CD1c-positive myeloid dendritic cell (primary cell): ENCODE data around the gene UNC79.
"Not testable (repeated sequence)": the region's sequence is repeated elsewhere in the genome, so short reads cannot be mapped to it uniquely, and the experiment has no call there.

ENCODE experiments used
- DNase-seq: peaks from one replicate; pipeline ENCODE4 v3.0.0-alpha.2; 2016; ENCODE audit errors: extremely low spot score

Gene UNC79

DNA sequence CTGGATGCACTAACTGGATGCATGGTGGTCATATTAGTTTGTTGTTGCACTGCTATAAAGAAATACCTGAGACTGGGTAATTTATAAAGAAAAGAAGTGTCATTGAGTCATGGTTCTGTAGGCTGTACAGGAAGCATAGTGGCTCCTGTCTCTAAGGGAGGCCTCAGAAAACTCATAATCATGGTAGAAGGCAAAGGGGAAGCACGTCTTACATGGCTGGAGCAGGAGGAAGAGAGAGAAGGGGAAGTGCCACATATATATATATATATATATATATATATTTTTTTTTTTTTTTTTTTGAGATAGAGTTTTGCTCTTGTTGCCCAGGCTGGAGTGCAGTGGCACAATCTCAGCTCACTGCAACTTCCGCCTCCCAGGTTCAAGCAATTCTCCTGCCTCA is 62.9 kb downstream of the UNC79 start:
- DNase-seq: peak; percentile 51

DNA sequence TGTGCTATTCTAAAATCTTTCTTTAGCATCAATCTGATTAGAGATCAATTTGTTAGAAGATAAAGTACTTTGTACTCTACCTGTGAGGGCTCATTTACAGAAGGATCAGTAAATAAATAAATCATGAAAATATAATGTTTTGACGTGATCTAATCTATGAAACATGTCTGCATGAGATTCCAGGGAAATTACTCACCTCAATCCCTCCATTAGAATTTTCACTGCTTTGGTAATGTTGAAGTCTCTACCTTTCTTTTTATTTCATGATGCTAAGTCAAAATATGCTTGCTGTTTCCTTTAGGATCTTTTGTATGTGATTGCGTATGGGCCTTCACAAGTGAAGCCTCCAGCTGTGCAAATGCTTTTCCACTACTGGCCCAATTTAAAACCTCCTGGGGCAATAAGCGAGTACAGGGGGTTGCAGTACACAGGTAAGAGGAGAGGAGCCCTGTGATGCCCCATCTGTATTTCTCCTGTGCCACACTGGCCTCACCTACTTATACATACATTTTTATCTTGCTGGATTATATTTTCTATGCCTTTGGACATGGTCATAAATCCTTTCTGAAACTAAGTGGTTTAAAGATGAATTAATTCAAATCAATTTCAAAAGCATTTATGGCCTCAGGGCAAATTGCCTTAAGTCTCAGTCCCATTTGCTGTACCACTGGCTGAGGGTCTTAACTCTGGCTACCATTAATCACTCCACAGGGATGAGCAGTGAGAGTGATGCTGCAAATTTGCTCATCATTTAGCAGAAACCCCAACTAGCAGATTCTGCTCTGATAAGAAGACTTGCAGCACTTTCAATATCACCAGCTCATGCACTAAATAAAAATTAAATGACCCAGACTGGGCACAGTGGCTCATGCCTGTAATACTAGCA is 66.4 kb downstream of the UNC79 start:
- no peak for DNase-seq

DNA sequence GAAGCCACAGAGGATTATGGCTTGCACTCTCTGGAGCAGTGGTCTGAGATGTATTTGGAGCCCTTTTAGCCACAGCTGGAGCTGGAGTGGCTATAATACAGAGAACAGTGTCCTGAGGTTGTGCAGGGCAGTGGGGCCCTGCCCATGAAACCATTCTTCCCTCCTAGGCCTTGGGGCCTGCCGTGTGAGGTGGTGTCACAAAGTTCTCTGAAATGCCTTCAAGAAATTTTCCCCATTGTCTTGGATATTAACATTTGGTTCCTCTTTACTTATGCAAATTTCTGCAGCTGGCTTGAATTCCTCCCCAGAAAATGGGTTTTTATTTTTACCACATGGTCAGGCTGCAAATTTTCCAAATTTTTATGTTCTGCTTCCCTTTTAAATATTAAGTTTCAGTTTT is 79.3 kb downstream of the UNC79 start:
- peak; percentile 32 for DNase-seq

DNA sequence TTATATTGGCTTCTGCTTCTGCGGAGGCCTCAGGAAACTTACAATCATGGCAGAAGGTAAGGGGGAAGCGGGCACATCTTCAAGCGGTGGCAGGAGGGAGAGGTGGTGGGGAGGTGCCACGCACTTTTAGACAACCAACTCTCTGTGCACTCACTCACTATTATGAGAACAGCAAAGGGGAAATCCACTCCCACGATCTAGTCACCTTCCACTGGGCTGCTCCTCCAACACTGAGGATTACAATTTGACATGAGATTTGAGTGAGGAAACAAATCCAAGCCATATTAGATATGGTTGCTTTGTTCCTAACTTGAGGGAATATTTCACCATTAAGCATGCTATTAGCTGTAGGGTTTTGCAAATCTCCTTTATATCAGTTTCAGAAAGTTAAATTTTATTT is 80.3 kb downstream of the UNC79 start:
- peak; percentile 11 for DNase-seq

DNA sequence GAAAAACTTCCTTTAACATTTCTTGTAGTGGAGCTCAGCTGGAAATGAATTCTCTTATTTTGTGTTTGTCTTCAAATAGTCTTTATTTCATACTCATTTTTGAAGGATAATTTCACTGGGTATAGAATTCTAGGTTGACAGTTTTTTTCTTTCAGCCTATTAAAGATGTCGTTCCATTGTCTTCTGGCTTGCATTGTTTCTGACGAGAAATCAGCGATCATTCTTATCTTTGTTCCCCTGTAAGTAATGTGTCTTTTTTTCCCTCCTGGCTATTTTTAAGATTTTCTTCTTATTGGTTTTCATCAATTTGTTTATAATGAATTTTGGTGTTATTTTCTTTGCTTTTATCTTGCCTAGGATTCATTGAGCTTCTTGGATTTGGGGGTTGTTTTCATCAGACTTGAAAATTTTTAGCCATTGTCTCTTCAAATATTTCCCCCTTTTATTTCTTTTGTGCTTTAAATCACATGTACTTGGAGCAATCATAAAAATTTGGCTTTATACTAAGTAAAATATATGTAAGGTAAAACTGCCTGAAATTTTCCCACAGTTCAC is 89.4 kb downstream of the UNC79 start:
- DNase-seq: no peak

DNA sequence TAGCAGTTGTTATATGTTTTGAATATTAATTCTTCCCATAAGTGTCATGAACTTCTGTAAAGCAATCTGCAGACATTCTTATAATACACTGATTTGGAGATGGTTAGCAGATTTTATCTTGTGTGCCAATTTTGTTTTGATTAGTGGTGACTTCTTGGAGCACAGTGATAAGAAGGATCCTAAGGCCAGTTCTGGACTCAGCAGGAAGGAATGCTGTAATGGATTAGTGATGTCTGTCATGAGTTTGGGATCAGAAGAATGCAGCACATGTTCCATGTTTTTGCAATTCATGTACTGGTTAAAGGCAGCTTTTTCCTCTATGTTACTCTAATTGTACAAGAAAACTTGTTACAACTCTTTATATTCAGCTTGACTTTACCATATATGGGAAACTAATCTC is 91.5 kb downstream of the UNC79 start:
- no peak for DNase-seq

DNA sequence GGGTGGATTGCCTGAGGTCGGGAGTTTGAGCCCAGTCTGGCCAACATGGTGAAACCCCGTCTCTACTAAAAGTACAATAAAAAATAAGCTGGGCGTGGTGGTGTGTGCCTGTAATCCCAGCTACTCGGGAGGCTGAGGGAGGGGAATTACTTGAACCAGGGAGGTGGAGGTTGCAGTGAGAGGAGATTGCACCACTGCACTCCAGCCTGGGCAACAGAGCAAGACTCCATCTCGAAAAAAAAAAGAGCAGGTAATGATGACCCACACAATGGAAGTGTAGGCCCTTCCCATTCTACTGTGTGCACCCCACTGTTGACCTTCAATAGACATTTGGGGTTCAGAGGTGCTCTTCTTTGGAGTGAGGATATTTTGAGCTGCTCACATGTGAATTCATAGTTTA is 94.5 kb downstream of the UNC79 start:
- DNase-seq: not testable (repeated sequence)

DNA sequence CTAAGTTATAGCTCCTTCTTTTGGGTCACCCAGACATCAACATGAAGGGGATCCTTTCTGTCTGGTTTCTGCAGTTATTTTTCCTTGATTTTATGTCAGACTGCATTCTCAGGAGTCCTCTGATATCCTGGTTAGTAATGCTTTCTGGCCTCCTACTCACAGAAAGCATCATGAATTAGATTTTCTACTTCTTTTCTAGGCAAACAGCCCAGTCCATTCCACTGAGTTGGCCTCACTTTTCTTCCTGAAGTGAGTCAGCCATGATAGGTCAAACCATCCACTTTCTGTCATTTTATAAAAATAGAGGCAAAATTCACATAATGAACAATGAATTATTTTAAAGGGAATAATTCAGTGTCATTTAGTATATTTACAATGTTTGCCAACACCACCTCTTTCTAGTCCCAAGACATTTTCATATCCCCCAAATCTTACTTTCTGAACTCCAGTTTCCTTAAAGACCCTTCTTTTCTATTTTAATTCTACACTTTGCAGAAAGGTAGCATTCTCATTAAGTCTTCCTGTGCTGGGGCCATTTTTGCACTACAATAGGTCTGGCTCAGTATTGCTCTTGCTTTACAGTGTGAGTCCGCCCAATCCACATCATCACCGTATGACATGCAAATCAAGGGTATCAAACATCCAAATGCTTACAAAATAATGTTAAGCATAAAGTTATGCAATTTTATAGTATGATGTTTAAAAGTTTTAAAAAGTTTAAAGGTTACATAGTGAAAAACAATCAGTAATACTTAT is 95.1 kb downstream of the UNC79 start:
- no peak for DNase-seq

DNA sequence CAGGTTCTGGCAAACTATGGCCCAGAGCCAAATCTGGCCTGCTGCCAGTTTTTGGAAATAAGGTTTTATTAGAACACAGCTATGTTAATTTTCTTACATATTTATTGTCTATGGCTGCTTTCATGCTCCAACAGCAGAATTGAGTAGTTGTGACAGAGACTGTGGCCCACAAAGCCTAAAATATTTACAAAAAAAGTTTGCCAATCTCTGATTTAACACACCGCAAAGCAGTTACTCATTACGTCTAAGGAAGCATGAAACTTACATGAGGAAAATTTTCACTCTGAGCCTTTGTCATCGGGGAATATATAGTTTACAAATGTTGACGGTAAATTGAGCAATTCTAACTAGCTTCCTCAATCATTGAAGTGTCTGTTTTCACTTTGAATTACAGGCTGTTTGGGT is 96.5 kb downstream of the UNC79 start:
- DNase-seq: peak; percentile 94

DNA sequence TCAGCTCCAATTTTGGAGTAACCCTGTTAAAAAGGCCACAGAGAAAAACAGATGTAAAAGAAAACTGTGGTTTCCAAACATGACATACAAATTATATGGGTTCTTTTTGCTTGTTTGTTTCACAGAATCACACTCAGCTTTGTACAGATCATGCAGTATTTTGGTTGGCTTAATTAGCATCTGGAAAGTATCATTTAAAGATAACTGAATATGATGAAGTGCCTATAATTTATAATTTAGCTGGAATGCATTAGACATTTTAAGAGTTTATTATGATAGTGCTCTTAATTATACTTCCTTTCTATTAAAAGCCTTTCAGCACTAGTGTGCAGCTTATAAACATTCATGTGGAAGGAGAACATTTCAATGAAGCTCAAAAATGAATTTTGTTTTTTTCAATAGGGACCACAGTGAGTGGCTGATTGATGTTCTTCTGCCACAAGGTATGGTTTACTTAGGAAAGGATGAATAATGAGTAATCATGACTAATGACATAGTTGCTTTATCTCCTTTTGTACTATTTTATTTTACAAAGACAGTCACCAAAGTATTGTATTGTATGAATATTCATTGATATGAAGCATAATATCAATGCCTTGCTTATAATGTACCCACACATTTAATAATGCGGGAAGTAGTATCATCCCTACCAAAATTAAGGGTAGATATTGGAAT is 98.3 kb downstream of the UNC79 start:
- DNase-seq: no peak

DNA sequence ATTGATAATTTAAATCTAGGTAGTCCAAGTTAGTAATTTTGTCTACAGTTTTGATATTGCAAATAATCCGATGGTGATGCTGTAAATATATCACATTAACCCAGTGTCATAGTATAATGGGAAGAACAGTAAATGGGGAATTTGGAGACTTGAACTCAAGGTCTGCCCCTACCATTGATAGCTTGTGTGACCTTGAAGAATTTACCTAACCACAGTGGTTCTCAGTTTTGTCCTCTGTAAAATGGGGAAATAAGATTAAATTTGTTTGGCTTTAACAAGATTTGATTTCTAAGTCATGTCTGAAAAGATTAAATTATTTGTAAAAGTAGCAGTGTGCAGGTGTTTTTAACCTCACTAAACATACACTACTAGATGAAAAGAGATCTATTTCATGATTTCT is 100.9 kb downstream of the UNC79 start:
- DNase-seq: no peak

DNA sequence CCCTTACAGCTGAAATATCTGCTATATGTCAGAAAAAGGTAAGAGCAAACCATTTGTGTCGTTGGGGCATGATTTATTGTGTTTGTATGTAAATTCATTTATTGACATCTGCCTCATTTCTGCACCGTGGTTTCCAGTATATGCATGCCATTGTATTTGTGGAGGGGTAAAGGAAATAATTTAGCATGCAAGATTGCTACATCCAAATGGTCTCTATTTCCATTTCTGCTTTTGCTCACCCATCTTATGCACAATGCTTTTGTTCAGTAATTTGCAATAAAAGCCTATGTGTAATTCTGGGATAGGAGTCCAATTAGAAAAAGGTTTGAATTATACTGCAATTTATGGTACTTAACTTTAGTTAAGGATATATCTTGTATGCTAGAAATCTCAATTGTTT is 101.8 kb downstream of the UNC79 start:
- DNase-seq: peak; percentile 51

DNA sequence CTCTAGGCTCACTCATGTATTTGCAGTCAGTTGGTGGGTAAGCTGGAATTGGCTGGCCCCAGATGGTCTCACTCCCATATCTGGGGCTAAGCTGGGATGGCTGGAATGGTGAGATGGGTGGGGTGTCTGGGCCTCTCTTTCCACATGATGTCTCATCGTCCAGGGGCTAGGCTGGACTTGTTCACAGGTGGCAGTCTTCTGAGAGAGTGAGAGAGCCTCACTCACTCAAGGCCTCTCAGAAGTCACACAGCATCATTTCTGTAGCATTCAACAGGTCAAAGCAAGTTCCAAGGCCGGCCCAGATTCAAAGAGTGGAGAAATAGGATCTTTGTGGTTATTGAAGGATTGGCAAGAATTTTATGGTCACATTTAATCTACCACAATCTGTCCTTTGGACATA is 102.7 kb downstream of the UNC79 start:
- DNase-seq: no peak

DNA sequence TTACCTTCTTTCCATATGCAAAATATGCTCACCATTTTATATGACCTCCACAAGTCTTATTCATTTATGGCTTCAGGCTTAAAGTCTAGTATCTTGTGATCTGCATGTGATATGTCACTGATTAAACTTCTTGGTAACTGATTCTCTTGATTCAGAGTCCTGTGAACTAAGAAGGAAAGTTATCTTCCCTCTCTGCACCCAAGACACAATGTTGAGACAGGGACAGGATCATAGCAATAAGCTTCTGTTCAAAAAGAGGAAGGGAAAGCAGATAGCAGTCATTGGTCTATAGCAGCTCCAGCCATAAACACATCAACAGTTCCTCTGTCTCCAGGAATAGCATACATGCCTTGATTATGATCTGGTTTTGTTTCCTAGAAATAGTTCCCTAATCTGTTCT is 103.1 kb downstream of the UNC79 start:
- peak; percentile 85 for DNase-seq

DNA sequence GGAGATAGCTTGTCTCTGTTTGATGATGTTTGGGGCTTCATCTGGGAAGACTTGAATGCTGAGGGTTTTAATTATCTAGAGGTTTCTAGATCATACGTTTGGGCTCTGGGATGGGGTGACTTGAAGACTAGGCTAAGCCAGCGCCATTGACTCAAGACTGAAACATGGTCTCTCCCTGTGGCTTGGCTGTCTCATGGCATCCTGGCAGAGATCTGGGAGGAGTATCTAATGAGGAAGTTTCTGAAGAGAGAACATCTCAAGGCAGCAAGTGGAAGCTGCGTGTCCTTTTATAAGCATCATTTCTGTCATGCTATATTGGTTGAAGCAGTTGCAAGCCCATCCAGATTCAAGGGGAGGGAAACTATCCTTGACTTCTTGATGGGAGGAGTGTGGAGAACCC is 104.8 kb downstream of the UNC79 start:
- peak; percentile 38 for DNase-seq

DNA sequence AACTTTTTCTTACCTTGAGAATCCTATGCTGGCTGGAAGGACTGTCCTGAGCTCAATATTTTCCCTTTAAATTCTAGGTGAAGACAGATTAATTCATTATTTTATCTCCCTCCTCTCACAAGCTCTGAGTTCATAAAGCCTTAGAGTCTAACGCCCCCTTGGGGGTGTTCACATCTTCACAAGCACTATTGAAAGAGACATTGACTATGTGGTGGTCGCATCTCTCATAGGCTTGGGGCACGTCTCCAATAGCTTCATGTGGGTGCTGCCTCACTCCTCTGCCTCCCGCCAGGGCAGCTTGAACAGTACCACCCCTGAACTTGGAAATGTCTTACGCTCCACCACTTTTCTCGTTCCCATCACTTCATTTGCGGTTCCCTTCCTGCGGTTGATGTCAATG is 106.2 kb downstream of the UNC79 start:
- peak; percentile 19 for DNase-seq

DNA sequence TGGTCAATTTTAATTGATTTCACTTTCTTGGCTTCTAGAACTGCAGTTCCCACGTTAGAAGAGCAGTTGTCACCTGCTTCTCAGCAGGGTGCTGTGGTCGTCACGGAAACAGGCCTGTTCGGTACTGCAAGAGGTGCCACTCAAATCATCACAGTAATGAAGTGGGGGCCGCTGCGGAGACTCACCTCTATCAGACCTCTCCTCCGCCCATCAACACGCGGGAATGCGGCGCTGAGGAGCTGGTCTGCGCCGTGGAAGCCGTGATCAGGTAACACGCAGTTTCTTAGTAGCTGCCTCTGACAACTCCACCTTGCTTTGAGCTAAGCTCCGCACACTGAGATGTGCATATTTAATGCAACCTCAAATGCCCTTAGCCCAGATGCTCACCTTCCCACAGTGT is 107.2 kb downstream of the UNC79 start:
- no peak for DNase-seq

DNA sequence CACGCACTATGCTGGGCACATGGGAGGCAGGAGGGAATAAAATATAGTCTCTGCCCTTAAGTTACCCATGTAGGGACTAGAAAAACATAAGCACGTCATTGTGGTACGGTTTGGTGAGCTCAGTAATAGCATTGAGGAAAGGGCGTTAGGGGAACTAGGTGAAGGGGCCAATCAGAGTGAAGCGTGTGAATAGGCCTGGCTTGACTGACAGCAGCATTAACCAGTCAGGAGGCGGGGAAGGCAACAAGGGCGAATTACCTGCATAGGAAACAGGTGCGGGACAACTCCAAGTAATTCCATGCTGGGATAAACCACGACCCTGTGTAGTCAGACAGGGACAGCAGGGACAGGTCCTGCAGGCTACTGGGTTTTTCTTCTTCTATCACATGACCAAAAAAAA is 107.7 kb downstream of the UNC79 start:
- DNase-seq: no peak

DNA sequence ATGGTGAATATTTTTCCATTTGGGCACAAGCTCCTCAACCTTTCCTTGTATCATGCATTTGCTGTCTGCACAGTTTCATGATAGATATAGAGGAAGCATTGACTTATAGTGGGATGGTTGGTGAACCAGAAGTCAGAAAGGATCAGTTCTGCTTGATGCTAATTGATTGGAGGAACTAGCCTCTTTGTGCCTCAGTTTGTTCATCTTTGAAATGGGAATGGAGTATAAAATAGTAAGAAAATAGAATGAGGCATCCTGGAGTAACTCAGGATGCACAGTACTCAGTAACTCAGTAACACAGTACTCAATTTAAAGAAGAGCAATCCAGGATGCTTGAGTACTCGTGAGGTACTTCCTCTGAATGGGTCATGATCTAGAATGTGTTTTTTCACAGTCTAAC is 109.5 kb downstream of the UNC79 start:
- no peak for DNase-seq

DNA sequence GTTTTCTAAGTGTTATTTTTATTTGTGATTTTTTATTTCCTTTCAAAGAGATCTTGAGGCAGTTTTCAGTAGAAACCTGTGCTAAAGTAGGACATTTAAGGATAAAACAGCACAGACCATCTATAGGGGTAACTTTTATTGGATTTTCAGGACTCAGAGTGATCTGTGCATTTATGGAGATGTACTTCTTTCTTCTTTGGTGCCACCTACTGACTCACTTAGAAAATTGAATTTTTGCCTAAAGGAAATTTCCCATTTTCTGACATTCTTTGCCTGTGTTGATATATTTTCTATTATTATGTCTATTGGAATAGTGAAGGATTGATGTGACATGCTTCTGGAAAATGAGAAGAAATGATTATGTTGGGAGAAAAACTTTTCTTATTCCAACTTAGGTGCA is 113.0 kb downstream of the UNC79 start:
- peak; percentile 26 for DNase-seq

DNA sequence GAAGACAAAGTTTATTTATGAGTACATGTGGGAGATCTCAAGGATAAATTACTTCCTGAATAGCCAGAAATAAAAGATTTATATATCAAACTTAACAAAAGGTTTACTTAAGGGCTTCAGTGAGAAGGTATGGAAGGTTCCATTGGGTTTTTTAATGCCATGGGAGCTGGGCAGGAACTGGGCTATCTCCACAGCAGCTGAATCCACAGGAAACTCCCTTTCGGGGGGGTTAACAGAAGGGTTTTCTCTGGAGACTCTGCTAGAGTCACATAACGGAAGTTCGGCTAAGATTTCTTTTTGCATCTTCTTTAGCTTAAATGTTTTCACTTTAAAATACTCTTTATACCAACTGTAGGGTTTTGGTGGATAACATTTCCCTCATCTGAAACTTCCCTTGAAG is 113.5 kb downstream of the UNC79 start:
- DNase-seq: no peak

DNA sequence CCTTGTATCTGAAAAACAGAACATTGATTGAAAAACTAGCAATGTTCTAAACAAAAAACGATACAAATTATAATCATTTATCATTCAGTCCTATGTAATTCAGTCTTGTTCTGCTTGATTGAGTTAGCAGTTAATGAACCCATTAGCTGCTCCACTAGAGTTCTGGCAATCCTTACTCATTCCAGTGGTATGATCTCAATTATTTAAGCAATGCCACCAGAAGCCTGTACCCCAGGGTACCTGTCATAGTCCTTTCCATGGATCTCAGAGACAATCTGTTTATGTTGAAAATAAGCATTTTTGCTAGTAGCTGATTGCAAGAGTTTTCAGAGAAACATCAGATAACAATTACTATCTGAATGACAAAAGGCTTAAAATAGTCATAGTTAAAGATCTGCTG is 115.9 kb downstream of the UNC79 start:
- no peak for DNase-seq
